Stimulated activated CD8-positive, alpha-beta memory T cell treated with anti-CD3 and anti-CD28 coated beads, Interleukin-15, amount 100 ng/mL, for 1 hour (primary cell): Measurements from ENCODE around the gene DOCK1.

ENCODE experiments used
- DNase-seq: peaks from one replicate; pipeline ENCODE4 v3.0.0-alpha.2; 2020; ENCODE audit warnings: low read depth

DOCK1 gene

GRCh38 chr10:127089446-127089845 is 184.2 kb downstream of the DOCK1 start:
- no peak for DNase-seq

- DNase-seq: no peak
These were observed 184.9 kb downstream of the DOCK1 start for GRCh38 chr10:127090138-127090537.

- no peak for DNase-seq
These were observed 186.1 kb downstream of the DOCK1 start for GRCh38 chr10:127091354-127091753.

- no peak for DNase-seq
These were observed 187.7 kb downstream of the DOCK1 start for GRCh38 chr10:127092916-127093315.

- DNase-seq: no peak
These were observed 189.8 kb downstream of the DOCK1 start for GRCh38 chr10:127094984-127095383.

GRCh38 chr10:127100983-127101615 is 195.9 kb downstream of the DOCK1 start:
- DNase-seq: no peak

GRCh38 chr10:127102176-127102575 is 196.9 kb downstream of the DOCK1 start:
- DNase-seq: no peak

- no peak for DNase-seq
These were observed 209.9 kb downstream of the DOCK1 start for GRCh38 chr10:127115100-127115499.

- DNase-seq: no peak
These were observed 211.9 kb downstream of the DOCK1 start for GRCh38 chr10:127117125-127117524.

- no peak for DNase-seq
These were observed 212.8 kb downstream of the DOCK1 start for GRCh38 chr10:127118034-127118433.

- no peak for DNase-seq
These were observed 214.7 kb downstream of the DOCK1 start for GRCh38 chr10:127119936-127120335.

- DNase-seq: no peak
These were observed 217.6 kb downstream of the DOCK1 start for GRCh38 chr10:127122831-127123230.

- DNase-seq: no peak
These were observed 218.4 kb downstream of the DOCK1 start for GRCh38 chr10:127123626-127124025.

GRCh38 chr10:127125331-127125730 is 220.1 kb downstream of the DOCK1 start:
- DNase-seq: no peak

GRCh38 chr10:127127822-127128221 is 222.6 kb downstream of the DOCK1 start:
- no peak for DNase-seq

GRCh38 chr10:127129104-127129503 is 223.9 kb downstream of the DOCK1 start:
- DNase-seq: no peak

- DNase-seq: no peak
These were observed 227.2 kb downstream of the DOCK1 start for GRCh38 chr10:127132451-127132850.

GRCh38 chr10:127133225-127133624 is 228.0 kb downstream of the DOCK1 start:
- no peak for DNase-seq

- DNase-seq: no peak
These were observed 228.7 kb downstream of the DOCK1 start for GRCh38 chr10:127133672-127134500.

- DNase-seq: no peak
These were observed 230.8 kb downstream of the DOCK1 start for GRCh38 chr10:127135844-127136577.

- DNase-seq: no peak
These were observed 232.2 kb downstream of the DOCK1 start for GRCh38 chr10:127137391-127137790.

- no peak for DNase-seq
These were observed 236.9 kb downstream of the DOCK1 start for GRCh38 chr10:127142136-127142535.

- DNase-seq: no peak
These were observed 237.6 kb downstream of the DOCK1 start for GRCh38 chr10:127142856-127143255.
